Adrenal gland (tissue), 5 donors: ENCODE data around the gene EIPR1.

Source experiments
- POLR2A ChIP-seq, 2 donors: fragments of 450-650 bp; IDR thresholded peaks; one replicate each; pipeline ENCODE4 v1.6.1; 2017; ENCODE audit warnings: antibody characterized with exemption in 2 of 2, mild to moderate bottlenecking in 2 of 2, moderate library complexity in 1 of 2
- TF ChIP-seq, protein P1 (sequence below), 6 experiments: fragments of 450-650 bp in 4 of 6; fragments of 200-600 bp in 2 of 6; sonication (generic) in 1 of 6; IDR thresholded peaks; 1 replicate in 5 of 6; 2 replicates in 1 of 6; pipeline versions ENCODE4 v1.5.1 to v1.8.0; 2016 to 2021; ENCODE audit warnings: antibody characterized with exemption in 6 of 6, mild to moderate bottlenecking in 2 of 6, moderate library complexity in 1 of 6
- donor health status: DM: no; HTN: no; CAD: no.

DNA sequence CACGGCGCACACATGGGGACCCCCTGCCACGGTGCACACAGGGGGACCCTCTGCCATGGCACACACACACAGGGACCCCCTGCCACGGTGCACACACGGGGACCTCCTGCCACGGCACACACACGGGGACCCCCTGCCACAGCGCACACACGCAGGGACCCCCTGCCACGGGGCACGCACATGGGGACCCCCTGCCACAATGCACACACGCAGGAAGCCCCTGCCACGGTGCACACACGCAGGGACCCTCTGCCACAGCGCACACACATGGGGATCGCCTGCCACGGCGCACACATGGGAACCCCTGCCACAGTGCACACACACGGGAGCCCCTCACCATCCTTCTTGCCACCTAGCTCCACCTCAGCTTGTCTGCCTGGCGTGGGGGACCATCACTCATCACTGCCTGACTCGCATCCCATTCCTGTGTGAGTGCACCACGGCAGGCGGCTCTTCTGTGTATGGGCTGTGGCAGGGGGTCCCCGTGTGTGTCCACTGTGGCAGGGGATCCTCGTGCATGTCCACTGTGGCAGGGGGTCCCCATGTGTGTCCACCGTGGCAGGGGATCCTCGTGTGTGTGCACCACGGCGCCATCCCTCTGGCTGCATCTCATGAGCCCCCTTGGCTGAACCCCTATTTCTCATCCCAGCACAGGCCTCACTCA lies 206.7 kb downstream of the EIPR1 start:
- TF ChIP-seq, protein P1, sequence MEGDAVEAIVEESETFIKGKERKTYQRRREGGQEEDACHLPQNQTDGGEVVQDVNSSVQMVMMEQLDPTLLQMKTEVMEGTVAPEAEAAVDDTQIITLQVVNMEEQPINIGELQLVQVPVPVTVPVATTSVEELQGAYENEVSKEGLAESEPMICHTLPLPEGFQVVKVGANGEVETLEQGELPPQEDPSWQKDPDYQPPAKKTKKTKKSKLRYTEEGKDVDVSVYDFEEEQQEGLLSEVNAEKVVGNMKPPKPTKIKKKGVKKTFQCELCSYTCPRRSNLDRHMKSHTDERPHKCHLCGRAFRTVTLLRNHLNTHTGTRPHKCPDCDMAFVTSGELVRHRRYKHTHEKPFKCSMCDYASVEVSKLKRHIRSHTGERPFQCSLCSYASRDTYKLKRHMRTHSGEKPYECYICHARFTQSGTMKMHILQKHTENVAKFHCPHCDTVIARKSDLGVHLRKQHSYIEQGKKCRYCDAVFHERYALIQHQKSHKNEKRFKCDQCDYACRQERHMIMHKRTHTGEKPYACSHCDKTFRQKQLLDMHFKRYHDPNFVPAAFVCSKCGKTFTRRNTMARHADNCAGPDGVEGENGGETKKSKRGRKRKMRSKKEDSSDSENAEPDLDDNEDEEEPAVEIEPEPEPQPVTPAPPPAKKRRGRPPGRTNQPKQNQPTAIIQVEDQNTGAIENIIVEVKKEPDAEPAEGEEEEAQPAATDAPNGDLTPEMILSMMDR (IDR thresholded peaks at IDR 0.05) = no peak
- TF ChIP-seq POLR2A (IDR thresholded peaks at IDR 0.05) = no peak
